ENCODE data around the gene FES. TPM values are rescaled to one million over a fixed set of nuclear protein-coding genes. Genes with fewer than 3 reads are reported as not detected.

Gene FES
- polyA plus RNA-seq, 1 donor from 2014 or later = not detected

DNA sequence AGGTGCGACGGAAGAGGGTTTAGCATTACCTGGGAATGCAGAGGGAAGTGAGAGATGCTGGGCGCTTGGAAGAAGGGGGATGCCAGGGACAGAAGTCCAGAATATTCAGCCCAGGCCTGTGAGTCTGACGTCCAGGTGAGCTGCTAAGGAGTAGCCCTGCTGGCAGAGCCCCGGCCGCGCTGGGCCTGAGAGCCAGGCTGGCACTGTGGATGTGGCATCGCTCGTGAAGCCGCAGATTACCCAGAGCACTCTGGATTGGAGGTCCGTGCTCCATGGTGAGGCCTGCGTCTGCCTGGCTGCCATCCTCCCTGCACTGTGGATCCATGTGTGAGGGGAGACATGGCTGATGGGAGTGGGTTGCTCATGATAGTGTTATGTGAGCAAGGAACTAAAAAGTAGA, 33.3 kb downstream of the FES start:
- Histone ChIP-seq H3K36me3 (ENCODE audit: insufficient read depth, low read length) (no peaks in the 10 kb centered on the region), H3K27ac (ENCODE audit: low read length) (no peak overlapping the region), H3K9ac (ENCODE audit: low read length) (no peak overlapping the region), H2AFZ (ENCODE audit: low read depth, low read length) (no peak overlapping the region), H3K27me3 (ENCODE audit: insufficient read depth, low read depth, low read length) (no peaks in the 10 kb centered on the region), H3K9me3 (ENCODE audit: low read length) (no peaks in the 10 kb centered on the region), H3K79me2 (replicated peaks; ENCODE audit: insufficient read depth, low read length) (no peaks in the 10 kb centered on the region), H3F3A (ENCODE audit: insufficient read depth, low read length, poor library complexity, severe bottlenecking) (no peaks in the 10 kb centered on the region), H3K4me3 (ENCODE audit: low read length) (no peak overlapping the region), H3K4me2 (ENCODE audit: low read length) (no peak overlapping the region), H3K9me2 (ENCODE audit: insufficient read depth, low read length) (no peaks in the 10 kb centered on the region), H4K20me1 (ENCODE audit: insufficient read depth) (no peaks in the 10 kb centered on the region)
- no peak for TF ChIP-seq MXI1 (conservative IDR thresholded peaks at IDR 0.05; ENCODE audit: poor library complexity, severe bottlenecking)
- no peak for TF ChIP-seq TAF1 (IDR thresholded peaks at IDR 0.05; ENCODE audit: low read depth)
- TF ChIP-seq, protein P1, sequence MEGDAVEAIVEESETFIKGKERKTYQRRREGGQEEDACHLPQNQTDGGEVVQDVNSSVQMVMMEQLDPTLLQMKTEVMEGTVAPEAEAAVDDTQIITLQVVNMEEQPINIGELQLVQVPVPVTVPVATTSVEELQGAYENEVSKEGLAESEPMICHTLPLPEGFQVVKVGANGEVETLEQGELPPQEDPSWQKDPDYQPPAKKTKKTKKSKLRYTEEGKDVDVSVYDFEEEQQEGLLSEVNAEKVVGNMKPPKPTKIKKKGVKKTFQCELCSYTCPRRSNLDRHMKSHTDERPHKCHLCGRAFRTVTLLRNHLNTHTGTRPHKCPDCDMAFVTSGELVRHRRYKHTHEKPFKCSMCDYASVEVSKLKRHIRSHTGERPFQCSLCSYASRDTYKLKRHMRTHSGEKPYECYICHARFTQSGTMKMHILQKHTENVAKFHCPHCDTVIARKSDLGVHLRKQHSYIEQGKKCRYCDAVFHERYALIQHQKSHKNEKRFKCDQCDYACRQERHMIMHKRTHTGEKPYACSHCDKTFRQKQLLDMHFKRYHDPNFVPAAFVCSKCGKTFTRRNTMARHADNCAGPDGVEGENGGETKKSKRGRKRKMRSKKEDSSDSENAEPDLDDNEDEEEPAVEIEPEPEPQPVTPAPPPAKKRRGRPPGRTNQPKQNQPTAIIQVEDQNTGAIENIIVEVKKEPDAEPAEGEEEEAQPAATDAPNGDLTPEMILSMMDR (IDR thresholded peaks at IDR 0.05; ENCODE audit: poor library complexity, severe bottlenecking) = no peak
- no peak for TF ChIP-seq SMC3 (conservative IDR thresholded peaks at IDR 0.05; ENCODE audit: poor library complexity)
- TF ChIP-seq EP300 (conservative IDR thresholded peaks at IDR 0.05; ENCODE audit: poor library complexity, severe bottlenecking) = no peak
- TF ChIP-seq POLR2AphosphoS5 (IDR thresholded peaks at IDR 0.05) = no peak
- TF ChIP-seq EZH2 (IDR thresholded peaks at IDR 0.05; ENCODE audit: borderline replicate concordance, insufficient read depth, low read length, poor library complexity, severe bottlenecking) = no peak
- no peak for TF ChIP-seq REST (IDR thresholded peaks at IDR 0.05; ENCODE audit: borderline replicate concordance)
- no peak for TF ChIP-seq RAD21 (conservative IDR thresholded peaks at IDR 0.05)

- no peaks in the 10 kb centered on the region for H3K9me2 ChIP-seq (ENCODE audit: insufficient read depth, low read length)
- H4K20me1 ChIP-seq (ENCODE audit: insufficient read depth) = no peaks in the 10 kb centered on the region
- H3K27ac ChIP-seq (ENCODE audit: low read length) = no peak overlapping the region
- no peaks in the 10 kb centered on the region for H3K27me3 ChIP-seq (ENCODE audit: insufficient read depth, low read depth, low read length)
- H3K9me3 ChIP-seq (ENCODE audit: low read length) = no peaks in the 10 kb centered on the region
- no peaks in the 10 kb centered on the region for H3F3A ChIP-seq (ENCODE audit: insufficient read depth, low read length, poor library complexity, severe bottlenecking)
- TF ChIP-seq SMC3 (conservative IDR thresholded peaks at IDR 0.05; ENCODE audit: poor library complexity) (no peak), RAD21 (conservative IDR thresholded peaks at IDR 0.05) (no peak), MXI1 (conservative IDR thresholded peaks at IDR 0.05; ENCODE audit: poor library complexity, severe bottlenecking) (no peak), EP300 (conservative IDR thresholded peaks at IDR 0.05; ENCODE audit: poor library complexity, severe bottlenecking) (no peak)
- no peak overlapping the region for H3K4me3 ChIP-seq (ENCODE audit: low read length)
- no peaks in the 10 kb centered on the region for H3K36me3 ChIP-seq (ENCODE audit: insufficient read depth, low read length)
- H2AFZ ChIP-seq (ENCODE audit: low read depth, low read length) = no peak overlapping the region
- no peaks in the 10 kb centered on the region for H3K79me2 ChIP-seq (replicated peaks; ENCODE audit: insufficient read depth, low read length)
- no peak overlapping the region for H3K9ac ChIP-seq (ENCODE audit: low read length)
- H3K4me2 ChIP-seq (ENCODE audit: low read length) = no peak overlapping the region
Measured at GRCh38 chr15:90918034-90918788, 33.9 kb downstream of the FES start.
